MM.1S (cell line): ENCODE results near the gene GYPC.

Experiments used
- DNase-seq: peaks from one replicate; pipeline ENCODE4 v3.0.0-alpha.2; 2015
- H2AFZ ChIP-seq: fragments of 300-600 bp; sonication (generic); 2 replicates; pipeline ENCODE4 v1.6.0; 2016; ENCODE audit warnings: antibody characterized with exemption, low read length
- H3F3A ChIP-seq: fragments of 300-600 bp; sonication (generic); 2 replicates; pipeline ENCODE4 v1.6.1; 2016; ENCODE audit warnings: mild to moderate bottlenecking, antibody characterized with exemption, low read length, moderate library complexity, mixed read lengths; ENCODE audit not compliant: insufficient read depth
- H3K27ac ChIP-seq: fragments of 300-600 bp; sonication (generic); 2 replicates; pipeline ENCODE4 v1.5.1; 2016; ENCODE audit warnings: mild to moderate bottlenecking, low read length
- H3K27me3 ChIP-seq: fragments of 300-600 bp; sonication (generic); replicated peaks from 2 replicates; pipeline ENCODE4 v1.6.0; 2016; ENCODE audit warnings: low read length; ENCODE audit not compliant: insufficient read depth
- H3K36me3 ChIP-seq: fragments of 300-600 bp; sonication (generic); replicated peaks from 2 replicates; pipeline ENCODE4 v1.6.1; 2016; ENCODE audit warnings: mild to moderate bottlenecking, low read length, mixed read lengths; ENCODE audit not compliant: insufficient read depth
- H3K4me1 ChIP-seq: fragments of 300-600 bp; sonication (generic); 2 replicates; pipeline ENCODE4 v1.6.1; 2016; ENCODE audit warnings: low read length, mixed read lengths
- H3K4me2 ChIP-seq: fragments of 300-600 bp; sonication (generic); 2 replicates; pipeline ENCODE4 v1.6.0; 2016; ENCODE audit warnings: low read depth, low read length
- H3K4me3 ChIP-seq: fragments of 300-600 bp; sonication (generic); 2 replicates; pipeline ENCODE4 v1.5.1; 2016; ENCODE audit warnings: low read length, mixed read lengths
- H3K79me2 ChIP-seq: fragments of 300-600 bp; sonication (generic); 2 replicates; pipeline ENCODE4 v1.6.1; 2016; ENCODE audit warnings: mixed run types, low read length, mixed read lengths
- H3K9ac ChIP-seq: fragments of 300-600 bp; sonication (generic); 2 replicates; pipeline ENCODE4 v1.6.1; 2016; ENCODE audit warnings: low read length, mixed read lengths
- H3K9me2 ChIP-seq: fragments of 300-600 bp; sonication (generic); replicated peaks from 2 replicates; pipeline ENCODE4 v1.6.1; 2016; ENCODE audit warnings: mild to moderate bottlenecking, low read length, mixed read lengths; ENCODE audit not compliant: insufficient read depth
- H3K9me3 ChIP-seq: fragments of 300-600 bp; sonication (generic); replicated peaks from 2 replicates; pipeline ENCODE4 v1.6.1; 2016; ENCODE audit warnings: mild to moderate bottlenecking, low read length, mixed read lengths; ENCODE audit not compliant: insufficient read depth
- H4K20me1 ChIP-seq: fragments of 300-600 bp; sonication (generic); 2 replicates; pipeline ENCODE4 v1.6.1; 2016; ENCODE audit warnings: mild to moderate bottlenecking, low read length, moderate library complexity, mixed read lengths; ENCODE audit not compliant: insufficient read depth
- CTCF ChIP-seq: fragments of 300-600 bp; sonication (generic); IDR thresholded peaks from 2 replicates; pipeline ENCODE4 v1.5.1; 2016; ENCODE audit warnings: antibody characterized with exemption, low read length, mixed read lengths
- EZH2 ChIP-seq: fragments of 300-600 bp; sonication (generic); optimal IDR thresholded peaks from 2 replicates; pipeline ENCODE3; 2017; ENCODE audit warnings: low read depth, mild to moderate bottlenecking, antibody characterized with exemption, low read length, mixed read lengths
- EZH2phosphoT487 ChIP-seq: fragments of 300-600 bp; sonication (generic); IDR thresholded peaks from 2 replicates; pipeline ENCODE4 v1.6.1; 2018; ENCODE audit warnings: antibody characterized with exemption, low read length

The GYPC gene, protein sequence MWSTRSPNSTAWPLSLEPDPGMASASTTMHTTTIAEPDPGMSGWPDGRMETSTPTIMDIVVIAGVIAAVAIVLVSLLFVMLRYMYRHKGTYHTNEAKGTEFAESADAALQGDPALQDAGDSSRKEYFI

DNA sequence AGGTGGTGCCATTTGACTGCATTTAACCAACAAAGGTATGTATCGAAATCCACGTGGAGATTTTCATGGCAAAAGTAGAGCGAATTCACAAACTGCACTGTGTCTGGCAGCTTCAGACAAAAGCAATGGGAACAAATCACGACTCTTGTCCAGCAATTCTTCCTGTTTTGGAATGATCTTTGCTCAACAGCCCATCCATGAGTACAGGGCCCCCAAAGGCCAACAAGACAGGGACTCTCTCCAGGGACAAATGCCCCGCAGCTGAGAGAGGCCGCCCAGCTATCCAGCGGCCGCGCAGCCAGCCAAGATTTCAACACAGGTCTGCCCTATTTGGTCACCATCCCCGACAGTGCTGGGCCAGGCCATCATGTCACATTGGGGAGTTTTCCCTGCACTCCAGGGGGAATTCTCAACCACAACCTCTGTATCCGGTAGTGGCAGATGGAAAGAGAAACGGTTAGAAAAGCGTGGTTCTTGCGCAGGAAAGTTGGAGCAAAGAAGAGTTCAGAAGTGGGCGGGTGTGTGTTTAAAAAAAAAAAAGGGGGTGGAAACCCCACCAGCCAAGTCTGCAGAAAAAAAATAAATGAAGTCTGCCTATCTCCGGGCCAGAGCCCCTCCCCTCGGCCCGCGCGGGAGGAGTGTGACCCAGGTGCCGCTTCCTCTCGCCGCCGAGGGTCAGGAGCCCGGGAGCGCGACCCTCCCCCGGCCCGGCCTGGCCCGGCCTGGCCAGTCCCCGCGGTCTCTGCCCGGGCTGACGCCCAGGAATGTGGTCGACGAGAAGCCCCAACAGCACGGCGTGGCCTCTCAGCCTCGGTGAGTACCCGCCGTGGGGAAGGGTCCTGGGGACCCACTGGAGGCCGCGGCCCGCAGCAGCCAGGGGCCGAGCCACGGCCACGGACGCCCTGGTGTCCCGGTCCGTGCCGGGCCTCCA lies at the start of gene GYPC:
GYPC (plus strand) TSS at position 659 of the 931 bp plus-strand sequence; CDS start at position 765, 106 bp downstream.
- peaks cover 26% of the 10 kb centered on the region for H3K4me1 ChIP-seq
- H3F3A ChIP-seq = peaks cover 35% of the 10 kb centered on the region
- no peaks in the 10 kb centered on the region for H3K27me3 ChIP-seq
- H3K9me3 ChIP-seq = no peaks in the 10 kb centered on the region
- peak within 1 kb of the TSS; percentile 94 for H3K9ac ChIP-seq
- peaks cover 47% of the 10 kb centered on the region for H3K79me2 ChIP-seq
- H3K9me2 ChIP-seq = no peaks in the 10 kb centered on the region
- H3K4me2 ChIP-seq = peak within 1 kb of the TSS; percentile 87
- no peaks in the 10 kb centered on the region for H3K36me3 ChIP-seq
- no peak for TF ChIP-seq EZH2phosphoT487
- TF ChIP-seq CTCF = no peak
- no peak for TF ChIP-seq EZH2
- H4K20me1 ChIP-seq = no peaks in the 10 kb centered on the region
- peak within 1 kb of the TSS; percentile 82 for H2AFZ ChIP-seq
- H3K4me3 ChIP-seq = peak within 1 kb of the TSS; percentile 86
- peak within 1 kb of the TSS; percentile 91 for H3K27ac ChIP-seq
- peak; percentile 54 for DNase-seq

GRCh38 chr2:126614524-126615227 lies 41.3 kb upstream of the GYPC start:
- Histone ChIP-seq H3K27me3 (no peaks in the 10 kb centered on the region), H2AFZ (no peak overlapping the region), H3F3A (no peaks in the 10 kb centered on the region), H3K36me3 (no peaks in the 10 kb centered on the region), H3K4me3 (no peak overlapping the region), H3K9ac (no peak overlapping the region), H3K9me2 (no peaks in the 10 kb centered on the region), H3K27ac (no peak overlapping the region), H3K4me1 (no peaks in the 10 kb centered on the region), H3K9me3 (no peaks in the 10 kb centered on the region), H4K20me1 (no peaks in the 10 kb centered on the region), H3K4me2 (no peak overlapping the region), H3K79me2 (no peaks in the 10 kb centered on the region)
- no peak for DNase-seq
- no peak for TF ChIP-seq EZH2phosphoT487
- TF ChIP-seq CTCF = no peak
- no peak for TF ChIP-seq EZH2

- H4K20me1 ChIP-seq = no peaks in the 10 kb centered on the region
- H3K4me1 ChIP-seq = no peaks in the 10 kb centered on the region
- no peaks in the 10 kb centered on the region for H3K79me2 ChIP-seq
- no peak overlapping the region for H3K4me2 ChIP-seq
- no peaks in the 10 kb centered on the region for H3K27me3 ChIP-seq
- no peak overlapping the region for H3K9ac ChIP-seq
- H2AFZ ChIP-seq = no peak overlapping the region
- H3K9me3 ChIP-seq = no peaks in the 10 kb centered on the region
- no peak overlapping the region for H3K4me3 ChIP-seq
- TF ChIP-seq EZH2phosphoT487 = no peak
- DNase-seq = no peak
- no peaks in the 10 kb centered on the region for H3F3A ChIP-seq
- no peak overlapping the region for H3K27ac ChIP-seq
- no peaks in the 10 kb centered on the region for H3K9me2 ChIP-seq
- no peaks in the 10 kb centered on the region for H3K36me3 ChIP-seq
Measured at GRCh38 chr2:126616606-126617069, 39.3 kb upstream of the GYPC start.
